SHP77 treated with DMSO at 0.1 percent for 48 hours (cell line): ENCODE results near the gene GEN1.

ENCODE experiments used
- DNase-seq: peaks from one replicate; lab custom pipeline; 2025; lab: John Stamatoyannopoulos, UW

GEN1 gene

GRCh38 chr2:17753803-17754663, at the start of gene GEN1, which contains the start of gene SMC6:
Gene GEN1 (plus strand): TSS chr2:17754138. CDS start chr2:17759944, 5,806 bp downstream.
Gene SMC6 (minus strand): TSS chr2:17753810. CDS start chr2:17745946, 7,864 bp downstream.
- DNase-seq = peak; percentile 83

- no peak for DNase-seq
These were observed 47.1 kb upstream of the GEN1 start for GRCh38 chr2:17706845-17707244.

- no peak for DNase-seq
These were observed 45.4 kb upstream of the GEN1 start for GRCh38 chr2:17708501-17708900.

- DNase-seq = no peak
These were observed 44.0 kb upstream of the GEN1 start for GRCh38 chr2:17709897-17710296.

- DNase-seq = no peak
These were observed 43.2 kb upstream of the GEN1 start for GRCh38 chr2:17710547-17711248.

- DNase-seq = no peak
These were observed 40.6 kb upstream of the GEN1 start for GRCh38 chr2:17713291-17713690.

- DNase-seq = no peak
These were observed 36.3 kb upstream of the GEN1 start for GRCh38 chr2:17717666-17718065.

GRCh38 chr2:17718689-17719088, 35.2 kb upstream of the GEN1 start:
- DNase-seq = no peak

- no peak for DNase-seq
These were observed 34.2 kb upstream of the GEN1 start for GRCh38 chr2:17719562-17720371.

GRCh38 chr2:17728210-17728609, 25.7 kb upstream of the GEN1 start:
- no peak for DNase-seq

- no peak for DNase-seq
These were observed 24.1 kb upstream of the GEN1 start for GRCh38 chr2:17729880-17730279.

- DNase-seq = no peak
These were observed 20.3 kb upstream of the GEN1 start for GRCh38 chr2:17733599-17733998.

- DNase-seq = no peak
These were observed 18.1 kb upstream of the GEN1 start for GRCh38 chr2:17735864-17736263.

GRCh38 chr2:17736989-17737388, 16.9 kb upstream of the GEN1 start:
- no peak for DNase-seq

- no peak for DNase-seq
These were observed 13.7 kb upstream of the GEN1 start for GRCh38 chr2:17740203-17740602.

GRCh38 chr2:17747684-17748452, 6.1 kb upstream of the GEN1 start:
- DNase-seq = no peak

GRCh38 chr2:17748745-17749144, 5.2 kb upstream of the GEN1 start:
- no peak for DNase-seq

GRCh38 chr2:17749753-17750438, 4.0 kb upstream of the GEN1 start:
- DNase-seq = no peak

- DNase-seq = no peak
These were observed 1.7 kb upstream of the GEN1 start for GRCh38 chr2:17752246-17752645.

GRCh38 chr2:17752892-17753802, 791 bp upstream of the GEN1 start:
- DNase-seq = no peak
